T-helper 17 cell (primary cell): Measurements from ENCODE around the gene KCTD16. TPM values are rescaled to one million over a fixed set of nuclear protein-coding genes. Genes with fewer than 3 reads are reported as not detected.

Experiments
- ATAC-seq: fragments of 150-1000 bp; cut with Tn5 transposase; 2 replicates; pipeline ENCODE4 v1.10.0; 2021; ENCODE audit warnings: mild to moderate bottlenecking, moderate library complexity
- DNase-seq, 3 donors: peaks; one replicate each; pipeline versions ENCODE4 v3.0.0 to v3.0.0-alpha.2; 2020 to 2021
- H3K9me3 ChIP-seq: one replicate; pipeline ENCODE4 v1.7.0; 2013; ENCODE audit warnings: low read length, mild to moderate bottlenecking; ENCODE audit not compliant: control insufficient read depth, poor library complexity, severe bottlenecking
- H3K27ac Mint-ChIP-seq: one replicate; pipeline ENCODE4 v1.8.0; 2022; ENCODE audit warnings: mild to moderate bottlenecking, moderate library complexity, mixed read lengths
- H3K27me3 Mint-ChIP-seq: one replicate; pipeline ENCODE4 v1.8.0; 2022; ENCODE audit warnings: mixed read lengths
- H3K36me3 Mint-ChIP-seq: one replicate; pipeline ENCODE4 v1.8.0; 2022; ENCODE audit warnings: low read depth, mixed read lengths
- H3K4me1 Mint-ChIP-seq: one replicate; pipeline ENCODE4 v1.8.0; 2022; ENCODE audit warnings: mild to moderate bottlenecking, mixed read lengths
- H3K4me3 Mint-ChIP-seq: one replicate; pipeline ENCODE4 v1.8.0; 2022; ENCODE audit warnings: mild to moderate bottlenecking, moderate library complexity, mixed read lengths
- total RNA-seq, 4 donors: library from RNA in 2 of 4; stranded (reverse) in 2 of 4; gene quantifications; one replicate each; pipeline ENCODE4 v1.2.3 and lab custom pipeline; 2022 to 2026

Gene KCTD16
- total RNA-seq, 2 donors from 2014 or later, result not detected

- Mint-ChIP-seq H3K36me3 (no peaks in the 10 kb centered on the region), H3K27ac (no peak overlapping the region), H3K4me3 (no peak overlapping the region), H3K27me3 (no peaks in the 10 kb centered on the region), H3K4me1 (no peaks in the 10 kb centered on the region)
- H3K9me3 ChIP-seq, result no peaks in the 10 kb centered on the region
- DNase-seq, result no peak
- ATAC-seq, result no peak
Measured at GRCh38 chr5:144428326-144428725, 257.7 kb downstream of the KCTD16 start.

- DNase-seq, result no peak
- no peak for ATAC-seq
- H3K27me3 Mint-ChIP-seq, result no peaks in the 10 kb centered on the region
- no peak overlapping the region for H3K4me3 Mint-ChIP-seq
- no peaks in the 10 kb centered on the region for H3K4me1 Mint-ChIP-seq
- no peaks in the 10 kb centered on the region for H3K9me3 ChIP-seq
- no peaks in the 10 kb centered on the region for H3K36me3 Mint-ChIP-seq
- no peak overlapping the region for H3K27ac Mint-ChIP-seq
Measured at GRCh38 chr5:144429405-144429804, 258.7 kb downstream of the KCTD16 start.

GRCh38 chr5:144429905-144430304 lies 259.2 kb downstream of the KCTD16 start:
- no peak for DNase-seq
- Mint-ChIP-seq H3K4me1 (no peaks in the 10 kb centered on the region), H3K27ac (no peak overlapping the region), H3K4me3 (no peak overlapping the region), H3K27me3 (no peaks in the 10 kb centered on the region), H3K36me3 (no peaks in the 10 kb centered on the region)
- H3K9me3 ChIP-seq, result no peaks in the 10 kb centered on the region
- ATAC-seq, result no peak

DNA sequence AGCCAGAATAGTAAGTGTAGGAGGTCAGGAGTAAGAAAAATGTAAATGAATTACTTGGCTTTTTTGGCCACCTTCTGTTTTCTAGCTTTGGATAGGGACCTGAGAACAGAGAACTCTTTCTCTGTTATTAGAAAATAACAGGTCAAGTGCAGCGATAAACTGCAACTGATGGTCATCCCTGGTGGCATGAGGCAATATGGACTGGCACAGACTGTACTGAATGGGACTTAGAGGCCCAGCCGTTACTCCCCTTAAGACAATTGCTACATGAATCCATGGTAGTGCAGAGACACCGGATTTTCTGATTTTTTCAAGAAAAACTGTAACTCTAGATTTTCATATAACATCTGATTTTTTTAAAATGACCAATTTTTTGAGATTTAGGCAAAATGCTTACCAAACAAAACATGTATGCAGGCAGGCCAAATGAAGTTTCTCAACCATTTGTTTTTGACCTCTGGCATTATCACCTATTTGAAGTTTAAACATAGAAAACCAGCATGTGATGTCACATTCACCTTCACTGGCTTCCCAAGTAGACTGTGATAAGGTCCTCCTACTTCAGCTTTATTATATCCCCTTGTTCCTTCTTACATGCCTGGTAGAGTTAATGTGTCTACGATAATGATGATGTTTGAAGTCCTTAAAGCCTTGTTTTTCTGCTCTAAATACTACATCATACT lies 262.6 kb downstream of the KCTD16 start:
- H3K36me3 Mint-ChIP-seq, result no peaks in the 10 kb centered on the region
- H3K9me3 ChIP-seq, result no peaks in the 10 kb centered on the region
- H3K27me3 Mint-ChIP-seq, result no peaks in the 10 kb centered on the region
- H3K4me1 Mint-ChIP-seq, result no peaks in the 10 kb centered on the region
- DNase-seq (no peak), ATAC-seq (no peak)
- no peak overlapping the region for H3K4me3 Mint-ChIP-seq
- H3K27ac Mint-ChIP-seq, result no peak overlapping the region

- no peaks in the 10 kb centered on the region for H3K4me1 Mint-ChIP-seq
- no peaks in the 10 kb centered on the region for H3K27me3 Mint-ChIP-seq
- no peaks in the 10 kb centered on the region for H3K36me3 Mint-ChIP-seq
- H3K27ac Mint-ChIP-seq, result no peak overlapping the region
- no peaks in the 10 kb centered on the region for H3K9me3 ChIP-seq
- DNase-seq (no peak), ATAC-seq (no peak)
- H3K4me3 Mint-ChIP-seq, result no peak overlapping the region
Measured at GRCh38 chr5:144433893-144434292, 263.2 kb downstream of the KCTD16 start.

DNA sequence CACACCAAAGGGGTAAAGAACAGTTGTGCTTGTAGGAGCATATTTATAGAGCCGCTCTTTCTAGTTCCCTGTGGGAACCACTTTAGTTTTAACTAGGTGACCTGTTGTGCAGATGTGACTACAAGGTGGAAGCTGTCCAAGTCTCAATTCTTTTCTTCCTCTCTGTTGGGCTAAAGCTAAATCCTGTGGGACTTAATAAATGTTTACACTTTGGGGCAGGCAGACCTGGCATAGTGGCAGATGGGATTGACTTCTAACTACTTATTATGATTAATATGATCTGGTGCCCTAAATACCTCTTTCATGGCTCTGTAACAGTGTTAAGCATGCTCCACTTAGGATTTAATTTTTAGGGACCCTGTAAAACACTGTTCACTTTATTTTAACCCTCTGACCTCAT lies 265.3 kb downstream of the KCTD16 start:
- no peak overlapping the region for H3K27ac Mint-ChIP-seq
- H3K9me3 ChIP-seq, result no peaks in the 10 kb centered on the region
- no peak overlapping the region for H3K4me3 Mint-ChIP-seq
- ATAC-seq, result no peak
- DNase-seq, result no peak
- no peaks in the 10 kb centered on the region for H3K27me3 Mint-ChIP-seq
- no peaks in the 10 kb centered on the region for H3K4me1 Mint-ChIP-seq
- no peaks in the 10 kb centered on the region for H3K36me3 Mint-ChIP-seq

GRCh38 chr5:144438237-144438636 lies 267.6 kb downstream of the KCTD16 start:
- DNase-seq (no peak), ATAC-seq (no peak)
- Mint-ChIP-seq H3K27ac (no peak overlapping the region), H3K4me3 (no peak overlapping the region), H3K4me1 (no peaks in the 10 kb centered on the region), H3K36me3 (no peaks in the 10 kb centered on the region), H3K27me3 (no peaks in the 10 kb centered on the region)
- no peaks in the 10 kb centered on the region for H3K9me3 ChIP-seq

DNA sequence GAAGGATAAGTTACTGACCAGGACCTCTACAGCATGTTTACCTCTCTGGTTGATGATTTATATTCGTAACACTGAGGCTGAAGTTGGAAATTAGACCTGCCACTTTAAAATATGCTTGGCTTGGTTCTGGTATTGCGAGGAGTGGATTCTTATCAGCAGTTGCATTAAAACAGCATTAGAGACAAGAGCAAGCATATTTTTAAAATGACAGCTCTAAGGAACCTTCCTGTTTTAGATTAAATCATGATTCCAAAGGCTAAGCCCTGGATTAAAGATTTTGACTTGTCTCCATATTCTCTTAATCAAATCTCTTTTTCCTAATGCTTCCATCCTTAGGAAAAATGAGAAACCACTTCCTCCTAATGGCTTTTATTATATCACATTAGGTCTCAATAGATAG lies 277.8 kb downstream of the KCTD16 start:
- DNase-seq (no peak), ATAC-seq (no peak)
- H3K9me3 ChIP-seq, result no peaks in the 10 kb centered on the region
- H3K4me1 Mint-ChIP-seq, result no peaks in the 10 kb centered on the region
- no peaks in the 10 kb centered on the region for H3K36me3 Mint-ChIP-seq
- no peak overlapping the region for H3K4me3 Mint-ChIP-seq
- H3K27me3 Mint-ChIP-seq, result no peaks in the 10 kb centered on the region
- no peak overlapping the region for H3K27ac Mint-ChIP-seq

GRCh38 chr5:144451187-144451973 lies 280.7 kb downstream of the KCTD16 start:
- Mint-ChIP-seq H3K36me3 (no peaks in the 10 kb centered on the region), H3K4me1 (no peaks in the 10 kb centered on the region), H3K27ac (no peak overlapping the region), H3K27me3 (no peaks in the 10 kb centered on the region), H3K4me3 (no peak overlapping the region)
- no peak for DNase-seq
- no peaks in the 10 kb centered on the region for H3K9me3 ChIP-seq
- ATAC-seq, result no peak

DNA sequence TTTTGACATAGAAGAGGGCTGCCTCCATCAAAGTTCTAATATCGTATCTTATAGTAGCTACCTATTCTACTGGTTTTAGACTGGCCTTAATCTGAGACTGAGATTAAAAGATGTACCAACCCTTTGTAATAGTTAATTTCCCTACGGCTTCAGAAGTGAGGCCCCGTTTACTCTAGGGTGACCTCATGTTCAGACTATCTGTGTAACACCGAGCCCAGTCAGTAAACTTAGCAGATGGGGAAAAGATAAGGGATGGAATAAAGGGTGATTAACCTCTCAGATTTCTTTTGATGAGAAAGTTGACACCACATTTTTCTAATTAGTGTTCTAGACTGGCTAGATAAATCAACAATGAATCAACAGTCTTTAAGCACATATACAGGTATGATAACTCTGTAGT lies 283.1 kb downstream of the KCTD16 start:
- no peaks in the 10 kb centered on the region for H3K4me1 Mint-ChIP-seq
- no peak overlapping the region for H3K4me3 Mint-ChIP-seq
- no peaks in the 10 kb centered on the region for H3K27me3 Mint-ChIP-seq
- no peaks in the 10 kb centered on the region for H3K9me3 ChIP-seq
- no peak for ATAC-seq
- no peaks in the 10 kb centered on the region for H3K36me3 Mint-ChIP-seq
- no peak overlapping the region for H3K27ac Mint-ChIP-seq
- no peak for DNase-seq

- H3K27me3 Mint-ChIP-seq, result no peaks in the 10 kb centered on the region
- ATAC-seq (no peak), DNase-seq (no peak)
- H3K27ac Mint-ChIP-seq, result no peak overlapping the region
- no peaks in the 10 kb centered on the region for H3K4me1 Mint-ChIP-seq
- no peaks in the 10 kb centered on the region for H3K9me3 ChIP-seq
- no peak overlapping the region for H3K4me3 Mint-ChIP-seq
- H3K36me3 Mint-ChIP-seq, result no peaks in the 10 kb centered on the region
Measured at GRCh38 chr5:144457160-144457559, 286.5 kb downstream of the KCTD16 start.

DNA sequence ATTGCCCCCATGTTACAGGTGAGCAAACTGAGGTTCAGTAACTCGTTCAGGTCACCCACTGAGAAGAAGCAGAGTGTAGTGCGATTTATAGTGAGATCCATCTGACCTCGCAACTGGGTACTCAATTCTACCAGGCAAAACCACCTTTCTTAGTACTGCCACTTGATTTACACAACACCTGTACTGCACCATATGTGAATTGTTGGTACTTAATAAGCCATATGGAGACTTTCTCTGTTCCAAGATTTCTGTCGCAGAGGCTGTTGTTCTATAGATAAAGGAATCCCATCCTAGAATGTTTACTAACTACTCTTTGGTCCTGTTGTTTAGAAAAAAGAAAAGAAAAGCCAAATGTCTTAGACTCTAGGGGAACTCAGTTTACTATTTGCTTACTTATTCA lies 287.5 kb downstream of the KCTD16 start:
- DNase-seq (no peak), ATAC-seq (no peak)
- Mint-ChIP-seq H3K36me3 (no peaks in the 10 kb centered on the region), H3K27ac (no peak overlapping the region), H3K4me1 (no peaks in the 10 kb centered on the region), H3K4me3 (no peak overlapping the region), H3K27me3 (no peaks in the 10 kb centered on the region)
- H3K9me3 ChIP-seq, result no peaks in the 10 kb centered on the region

DNA sequence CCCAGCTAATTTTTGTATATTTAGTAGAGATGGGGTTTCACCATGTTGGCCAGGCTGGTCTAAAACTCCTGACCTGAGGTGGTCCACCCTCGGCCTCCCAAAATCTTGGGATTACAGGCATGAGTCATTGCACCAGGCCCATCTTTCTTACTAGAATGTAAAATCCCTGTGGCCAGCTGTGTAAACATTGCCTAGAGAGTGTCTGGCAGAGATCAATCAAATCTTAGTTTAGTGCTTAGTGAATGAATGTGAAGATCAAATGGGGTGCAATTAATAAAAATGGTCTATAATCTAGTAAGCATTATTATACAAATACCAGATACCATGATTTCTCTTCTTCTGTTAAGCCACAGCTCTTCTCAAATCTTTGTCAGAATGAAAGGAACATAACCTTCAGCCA lies 289.9 kb downstream of the KCTD16 start:
- Mint-ChIP-seq H3K4me3 (no peak overlapping the region), H3K36me3 (no peaks in the 10 kb centered on the region), H3K4me1 (no peaks in the 10 kb centered on the region), H3K27ac (no peak overlapping the region), H3K27me3 (no peaks in the 10 kb centered on the region)
- ATAC-seq (no peak), DNase-seq (no peak)
- no peaks in the 10 kb centered on the region for H3K9me3 ChIP-seq

DNA sequence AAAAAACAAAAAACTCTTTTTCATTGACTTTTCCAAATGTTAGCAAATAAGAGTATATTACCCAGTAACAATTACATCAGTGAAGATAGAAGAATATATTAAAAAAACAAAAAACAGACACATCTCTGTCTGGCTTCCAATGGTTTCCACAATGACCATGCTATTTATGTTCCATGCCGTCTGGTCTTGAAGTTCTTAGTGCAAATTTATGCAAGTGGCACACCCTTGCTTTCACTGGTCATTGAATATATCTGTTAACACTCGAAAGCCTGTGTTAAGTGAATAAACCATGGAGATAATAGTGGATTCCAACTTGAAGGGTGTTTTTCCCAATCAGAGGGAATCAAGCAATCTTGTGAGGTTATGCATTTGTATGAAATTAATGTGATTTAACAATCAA lies 291.9 kb downstream of the KCTD16 start:
- no peaks in the 10 kb centered on the region for H3K36me3 Mint-ChIP-seq
- ATAC-seq, result no peak

More for the DNA sequence above, 291.9 kb downstream of the KCTD16 start:
- DNase-seq, result no peak
- Mint-ChIP-seq H3K4me1 (no peaks in the 10 kb centered on the region), H3K4me3 (no peak overlapping the region), H3K27me3 (no peaks in the 10 kb centered on the region), H3K27ac (no peak overlapping the region)
- no peaks in the 10 kb centered on the region for H3K9me3 ChIP-seq
